Ectodermal cell (in vitro differentiated cells): ENCODE data around the gene ARHGAP24.

Experiments used
- H3K27ac ChIP-seq: 2 replicates; pipeline ENCODE4 v1.7.0; 2013; ENCODE audit warnings: mild to moderate bottlenecking, low read depth, low read length; ENCODE audit not compliant: insufficient read depth, poor library complexity, severe bottlenecking
- H3K27me3 ChIP-seq: 2 replicates; pipeline ENCODE4 v1.7.0; 2013; ENCODE audit warnings: mild to moderate bottlenecking, low read length; ENCODE audit not compliant: insufficient read depth, control insufficient read depth, poor library complexity, severe bottlenecking
- H3K36me3 ChIP-seq: one replicate; pipeline ENCODE4 v1.7.0; 2013; ENCODE audit warnings: low read length; ENCODE audit not compliant: control insufficient read depth, insufficient read depth
- H3K4me1 ChIP-seq: one replicate; pipeline ENCODE4 v1.7.0; 2013; ENCODE audit warnings: low read length; ENCODE audit not compliant: control insufficient read depth, insufficient read depth
- H3K4me3 ChIP-seq: 2 replicates; pipeline ENCODE4 v1.7.0; 2013; ENCODE audit warnings: low read depth, low read length, control low read depth; ENCODE audit not compliant: insufficient read depth
- H3K9me3 ChIP-seq: 2 replicates; pipeline ENCODE4 v1.7.0; 2013; ENCODE audit warnings: mild to moderate bottlenecking, low read length, moderate library complexity; ENCODE audit not compliant: control insufficient read depth
- WGBS, 2 experiments: methylation state at CpG; one replicate each; pipeline ENCODE4 v1.1.7; 2013; ENCODE audit warnings: missing lambda C conversion rate in 2 of 2; 5-methylcytosine and 5-hydroxymethylcytosine counted together

Gene ARHGAP24

GRCh38 chr4:85861064-85861765, 386.3 kb downstream of the ARHGAP24 start:
- Histone ChIP-seq H3K9me3 (no peaks in the 10 kb centered on the region), H3K4me3 (no peak overlapping the region), H3K27ac (no peak overlapping the region), H3K27me3 (no peaks in the 10 kb centered on the region), H3K4me1 (no peaks in the 10 kb centered on the region), H3K36me3 (no peaks in the 10 kb centered on the region)
- 86 to 95% methylated on average over 4 to 5 of the region's 5 CpGs for WGBS, 2 experiments

DNA sequence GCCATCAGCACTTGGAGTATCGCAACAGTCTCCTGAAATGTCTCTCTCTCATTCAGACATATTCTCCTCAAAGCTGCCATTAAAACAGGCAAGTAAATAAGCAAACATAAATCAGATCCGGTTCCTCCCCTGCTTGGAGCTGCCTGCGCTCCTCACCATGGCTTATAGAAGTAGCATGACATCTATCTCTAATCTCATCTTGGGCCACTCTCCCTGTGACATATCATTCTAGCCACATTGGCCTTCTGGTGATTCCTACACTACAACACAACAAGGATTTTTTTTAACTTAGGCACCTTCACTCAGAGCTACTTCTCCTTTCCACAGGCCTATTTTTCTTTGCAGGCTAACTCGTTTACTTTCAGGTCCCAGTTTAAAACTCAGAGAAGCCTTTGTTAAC, 387.9 kb downstream of the ARHGAP24 start:
- Histone ChIP-seq H3K4me3 (no peak overlapping the region), H3K27ac (no peak overlapping the region), H3K27me3 (no peaks in the 10 kb centered on the region), H3K9me3 (no peaks in the 10 kb centered on the region), H3K36me3 (no peaks in the 10 kb centered on the region), H3K4me1 (no peaks in the 10 kb centered on the region)
- WGBS, 2 experiments = 93 to 94% methylated on average over 4 of the region's 4 CpGs

DNA sequence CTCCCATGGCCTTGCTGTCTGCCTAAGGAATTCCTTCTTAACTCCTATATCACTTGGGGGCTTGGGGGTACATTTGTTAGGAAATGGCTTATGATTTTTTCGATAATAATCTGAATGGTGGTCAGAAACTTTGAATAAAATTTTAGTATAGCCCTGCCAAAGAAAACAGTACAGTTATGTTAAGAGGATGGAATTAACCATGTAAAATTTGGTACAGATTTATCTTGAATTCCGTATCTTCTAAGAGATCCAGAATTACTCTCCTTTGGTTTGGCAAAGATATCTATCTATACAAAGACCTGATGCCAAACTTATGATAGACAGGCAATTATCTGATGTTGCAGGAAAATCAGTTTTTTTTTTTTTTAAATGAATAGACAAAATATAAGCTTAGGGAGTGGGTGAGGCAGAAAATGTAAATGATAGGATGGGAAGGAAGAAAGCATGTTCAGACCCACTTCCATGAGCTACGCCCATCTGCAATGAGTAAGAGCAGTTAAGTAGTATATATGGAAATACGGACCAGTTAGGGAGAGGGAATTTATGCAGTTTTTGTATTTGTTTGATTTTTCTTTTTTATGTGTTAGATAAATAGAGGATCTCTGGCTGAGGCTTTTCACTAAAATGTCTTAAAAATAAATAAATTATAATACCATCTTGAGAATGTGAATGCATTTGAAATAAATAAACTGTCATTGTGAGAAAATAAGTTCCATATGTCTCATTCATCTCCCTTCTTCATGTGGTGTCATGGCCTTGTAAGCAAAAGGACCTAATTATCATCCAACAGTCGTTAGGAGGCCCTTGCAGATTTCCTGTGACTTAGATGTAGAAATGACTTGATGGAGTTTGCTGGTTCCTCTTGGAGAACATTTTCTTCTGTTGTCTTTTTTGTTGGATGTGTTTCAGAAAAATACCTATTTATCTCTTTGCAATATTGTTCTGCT, 389.6 kb downstream of the ARHGAP24 start:
- H3K36me3 ChIP-seq = no peaks in the 10 kb centered on the region
- H3K9me3 ChIP-seq = no peaks in the 10 kb centered on the region
- H3K27ac ChIP-seq = no peak overlapping the region
- WGBS, 2 experiments = 74 to 96% methylated on average over 4 to 5 of the region's 5 CpGs
- no peak overlapping the region for H3K4me3 ChIP-seq
- H3K27me3 ChIP-seq = no peaks in the 10 kb centered on the region
- H3K4me1 ChIP-seq = no peaks in the 10 kb centered on the region

DNA sequence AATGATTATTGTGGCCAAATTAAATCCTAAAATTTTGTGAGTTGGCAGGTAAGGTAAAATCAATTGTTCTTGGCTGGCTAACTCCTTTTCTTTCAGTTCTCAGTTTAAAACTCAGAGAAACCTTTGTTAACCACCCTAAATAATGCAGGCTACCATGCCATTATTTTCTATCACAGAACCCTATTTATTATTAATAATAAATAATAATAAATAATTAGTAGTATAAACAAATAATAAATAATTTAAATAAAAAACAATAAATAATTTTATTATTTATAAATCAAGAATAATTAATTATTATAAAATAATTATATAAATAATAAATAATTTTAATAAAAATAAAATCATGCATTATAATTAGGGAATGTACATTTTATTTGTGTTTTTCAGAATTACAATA, 390.3 kb downstream of the ARHGAP24 start:
- no peak overlapping the region for H3K27ac ChIP-seq
- no peak overlapping the region for H3K4me3 ChIP-seq
- no peaks in the 10 kb centered on the region for H3K36me3 ChIP-seq
- H3K4me1 ChIP-seq = no peaks in the 10 kb centered on the region
- H3K9me3 ChIP-seq = no peaks in the 10 kb centered on the region
- H3K27me3 ChIP-seq = no peaks in the 10 kb centered on the region

DNA sequence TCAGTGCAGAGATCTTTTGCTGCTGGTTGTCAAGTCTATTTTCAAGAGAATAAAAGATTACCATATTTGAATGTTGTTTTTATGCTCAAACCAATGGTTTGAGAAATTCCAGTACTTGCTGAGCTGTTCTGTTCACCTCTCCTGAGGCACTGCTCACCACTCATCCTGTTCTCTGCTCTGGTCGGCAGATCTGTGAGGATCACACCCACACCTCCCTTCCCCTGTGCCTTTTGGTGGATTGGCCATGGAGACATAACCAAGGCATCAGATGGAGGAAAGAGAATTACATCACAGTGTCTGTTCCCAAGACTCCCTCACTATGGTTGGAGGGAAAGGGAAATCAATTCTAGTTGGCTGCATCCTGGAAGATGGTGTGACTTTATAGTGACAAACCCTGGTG, 391.6 kb downstream of the ARHGAP24 start:
- H3K4me1 ChIP-seq = no peaks in the 10 kb centered on the region
- H3K9me3 ChIP-seq = no peaks in the 10 kb centered on the region
- no peaks in the 10 kb centered on the region for H3K27me3 ChIP-seq
- 71 to 100% methylated on average over 1 of the region's 1 CpG for WGBS, 2 experiments
- H3K4me3 ChIP-seq = no peak overlapping the region
- H3K27ac ChIP-seq = no peak overlapping the region
- H3K36me3 ChIP-seq = no peaks in the 10 kb centered on the region

DNA sequence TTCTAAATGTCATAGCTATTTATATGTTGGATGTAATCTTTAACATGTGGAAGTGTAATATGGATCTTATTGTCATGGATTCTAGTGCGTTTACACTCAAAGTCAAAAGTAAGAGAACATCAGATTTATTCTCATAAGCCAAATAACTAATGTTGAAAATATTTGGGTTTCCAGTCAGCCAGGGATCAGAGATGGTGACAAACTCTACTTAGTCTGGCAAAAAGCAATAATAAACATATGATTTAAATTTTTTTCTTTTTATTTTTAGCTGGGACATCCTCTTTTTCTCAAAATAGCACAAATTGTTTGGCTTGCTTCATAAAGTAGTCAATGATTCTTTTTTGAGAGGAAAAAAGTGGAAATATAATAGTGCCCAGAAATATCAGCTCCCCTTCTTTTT, 392.3 kb downstream of the ARHGAP24 start:
- Histone ChIP-seq H3K27me3 (no peaks in the 10 kb centered on the region), H3K27ac (no peak overlapping the region), H3K9me3 (no peaks in the 10 kb centered on the region), H3K4me3 (no peak overlapping the region), H3K4me1 (no peaks in the 10 kb centered on the region), H3K36me3 (no peaks in the 10 kb centered on the region)
- 100% methylated on average over 1 of the region's 1 CpG; no CpG with 5 or more reads in 1 of the 2 experiments for WGBS, 2 experiments

GRCh38 chr4:85869181-85869580, 394.2 kb downstream of the ARHGAP24 start:
- Histone ChIP-seq H3K4me3 (no peak overlapping the region), H3K4me1 (no peaks in the 10 kb centered on the region), H3K9me3 (no peaks in the 10 kb centered on the region), H3K27ac (no peak overlapping the region), H3K27me3 (no peaks in the 10 kb centered on the region), H3K36me3 (no peaks in the 10 kb centered on the region)
- WGBS, 2 experiments = 69 to 100% methylated on average over 3 to 4 of the region's 5 CpGs

DNA sequence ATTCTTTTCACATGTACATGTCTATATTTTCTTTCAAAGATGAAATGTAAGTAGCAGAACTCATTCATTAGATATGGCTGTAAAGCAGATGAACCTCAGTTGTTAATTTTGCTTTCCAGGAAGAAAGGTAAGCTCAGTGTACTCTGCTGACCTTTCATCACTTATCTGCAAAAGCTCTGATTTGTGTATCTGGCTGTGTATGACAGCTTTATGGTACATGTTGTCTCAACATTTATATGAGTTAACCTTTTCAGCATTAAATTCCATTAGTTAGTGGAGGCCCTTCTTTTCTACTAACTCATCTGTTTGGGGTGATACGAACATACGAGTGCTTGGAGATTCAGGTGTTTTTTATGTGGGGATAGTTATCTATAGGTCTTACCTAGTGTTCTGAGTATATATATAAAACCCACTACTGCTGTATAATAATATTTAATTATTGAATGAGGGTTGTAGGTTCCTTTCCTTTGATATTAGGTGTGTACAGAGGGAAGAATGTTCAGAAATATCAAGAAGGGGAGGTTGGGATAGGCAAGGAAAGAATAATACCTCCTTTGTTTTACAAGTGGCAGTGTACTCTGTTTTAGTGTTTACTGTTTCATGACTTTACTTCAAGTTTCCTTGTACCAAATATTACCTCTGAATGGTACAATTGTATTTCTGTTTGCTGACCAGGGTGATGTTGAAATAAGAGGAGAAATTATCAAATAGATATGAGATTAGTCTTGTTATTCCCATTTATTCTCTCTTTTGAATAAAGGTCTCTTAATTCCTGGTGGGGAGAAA, 395.5 kb downstream of the ARHGAP24 start:
- H3K27me3 ChIP-seq = no peaks in the 10 kb centered on the region
- H3K27ac ChIP-seq = no peak overlapping the region
- 100% methylated on average over 1 of the region's 2 CpGs; no CpG with 5 or more reads in 1 of the 2 experiments for WGBS, 2 experiments
- H3K4me1 ChIP-seq = no peaks in the 10 kb centered on the region
- no peaks in the 10 kb centered on the region for H3K9me3 ChIP-seq
- no peaks in the 10 kb centered on the region for H3K36me3 ChIP-seq
- no peak overlapping the region for H3K4me3 ChIP-seq

DNA sequence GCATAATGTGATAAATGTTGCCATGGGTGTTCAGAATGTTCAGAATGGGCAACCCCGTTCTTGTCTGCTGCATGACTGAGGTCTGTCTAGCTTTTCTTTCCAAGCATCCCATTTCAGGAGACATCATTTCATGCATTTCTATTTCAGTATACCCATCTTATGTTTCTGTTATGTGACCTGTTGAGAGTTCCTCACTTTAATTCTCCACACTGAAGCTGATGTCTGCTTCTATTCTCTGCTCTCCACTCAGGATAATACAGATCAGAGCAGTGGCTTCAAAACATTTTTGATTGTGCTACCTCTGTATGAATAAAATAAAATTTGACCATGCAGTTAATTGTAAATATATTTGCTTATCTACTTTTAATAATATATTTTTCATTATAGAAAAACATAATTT, 398.6 kb downstream of the ARHGAP24 start:
- 88 to 96% methylated on average over 1 of the region's 1 CpG for WGBS, 2 experiments

DNA sequence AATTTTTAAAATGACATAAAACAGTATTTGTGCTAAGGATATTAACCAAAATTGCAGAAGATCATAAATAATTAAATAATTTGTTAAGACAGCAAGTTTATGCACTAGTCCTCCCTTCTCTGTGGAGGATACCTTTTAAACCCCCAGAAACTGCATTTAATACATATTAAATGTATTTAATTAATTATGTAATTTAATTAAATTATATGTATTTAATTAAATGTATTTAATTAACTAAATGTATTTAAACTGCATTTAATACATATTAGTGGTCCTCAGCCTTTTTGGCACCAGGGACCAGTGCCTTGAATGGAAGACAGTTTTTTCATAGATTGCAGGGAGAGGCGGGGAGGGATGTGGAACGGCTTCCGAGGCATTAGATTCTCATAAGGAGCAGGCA, 404.6 kb downstream of the ARHGAP24 start:
- Histone ChIP-seq H3K36me3 (no peaks in the 10 kb centered on the region), H3K27ac (no peak overlapping the region), H3K4me3 (no peak overlapping the region), H3K4me1 (peaks cover 20% of the 10 kb centered on the region), H3K9me3 (no peaks in the 10 kb centered on the region), H3K27me3 (no peaks in the 10 kb centered on the region)
- WGBS, 2 experiments = 89 to 93% methylated on average over 3 of the region's 3 CpGs

More for the DNA sequence above, 398.6 kb downstream of the ARHGAP24 start:
- Histone ChIP-seq H3K27ac (no peak overlapping the region), H3K9me3 (no peaks in the 10 kb centered on the region), H3K4me1 (no peaks in the 10 kb centered on the region), H3K27me3 (no peaks in the 10 kb centered on the region), H3K36me3 (no peaks in the 10 kb centered on the region), H3K4me3 (no peak overlapping the region)
